Loucy (cell line): Measurements from ENCODE around the gene EPHB1.
A peak's percentile ranks its signal among the peaks of the same experiment; 100 is the strongest.

Experiments used
- H2AFZ ChIP-seq: fragments of 200-600 bp; sonication (generic); 2 replicates; pipeline ENCODE4 v1.6.0; 2016; ENCODE audit warnings: antibody characterized with exemption, mild to moderate bottlenecking, low read length, moderate library complexity
- H3F3A ChIP-seq: fragments of 200-600 bp; 2 replicates; pipeline ENCODE4 v1.6.0; 2016; ENCODE audit warnings: antibody characterized with exemption, low read depth, mild to moderate bottlenecking
- H3K27me3 ChIP-seq: fragments of 200-600 bp; sonication (generic); 2 replicates; pipeline ENCODE4 v1.6.1; 2014; ENCODE audit warnings: low read length, mild to moderate bottlenecking; ENCODE audit not compliant: insufficient read depth, poor library complexity, severe bottlenecking
- H3K36me3 ChIP-seq: fragments of 200-600 bp; sonication (generic); 2 replicates; pipeline ENCODE4 v1.6.1; 2016; ENCODE audit warnings: low read length; ENCODE audit not compliant: insufficient read depth
- H3K4me1 ChIP-seq: fragments of 200-600 bp; sonication (generic); 2 replicates; pipeline ENCODE4 v1.5.1; 2014; ENCODE audit warnings: low read length, mild to moderate bottlenecking; ENCODE audit not compliant: insufficient read depth, poor library complexity, severe bottlenecking
- H3K4me2 ChIP-seq: fragments of 200-600 bp; sonication (generic); 2 replicates; pipeline ENCODE4 v1.6.0; 2014; ENCODE audit warnings: antibody characterized with exemption, low read length, low read depth, mild to moderate bottlenecking; ENCODE audit not compliant: poor library complexity, severe bottlenecking
- H3K4me3 ChIP-seq: fragments of 200-600 bp; sonication (generic); 2 replicates; pipeline ENCODE4 v1.5.1; 2014; ENCODE audit warnings: low read length, mild to moderate bottlenecking, mixed read lengths; ENCODE audit not compliant: poor library complexity, severe bottlenecking
- H3K79me2 ChIP-seq: fragments of 200-600 bp; sonication (generic); 2 replicates; pipeline ENCODE4 v1.6.1; 2014; ENCODE audit warnings: low read length; ENCODE audit not compliant: insufficient read depth
- H3K9ac ChIP-seq: fragments of 200-600 bp; sonication (generic); 2 replicates; pipeline ENCODE4 v1.6.0; 2014; ENCODE audit warnings: mild to moderate bottlenecking, low read depth, low read length, moderate library complexity; ENCODE audit not compliant: poor library complexity, severe bottlenecking
- H3K9me2 ChIP-seq: fragments of 200-600 bp; sonication (generic); replicated peaks from 2 replicates; pipeline ENCODE4 v1.6.1; 2016; ENCODE audit warnings: low read depth, low read length, mixed read lengths
- H3K9me3 ChIP-seq: fragments of 200-600 bp; sonication (generic); 2 replicates; pipeline ENCODE4 v1.6.1; 2014; ENCODE audit warnings: mild to moderate bottlenecking, antibody characterized with exemption, low read length, low read depth; ENCODE audit not compliant: insufficient read depth
- H4K20me1 ChIP-seq: fragments of 200-600 bp; sonication (generic); 2 replicates; pipeline ENCODE4 v1.6.0; 2014; ENCODE audit warnings: antibody characterized with exemption, low read length, mild to moderate bottlenecking; ENCODE audit not compliant: insufficient read depth, poor library complexity, severe bottlenecking
- EZH2phosphoT487 ChIP-seq: fragments of 200-600 bp; IDR thresholded peaks from 2 replicates; pipeline ENCODE4 v1.6.1; 2018; ENCODE audit warnings: antibody characterized with exemption, mild to moderate bottlenecking, moderate library complexity, borderline replicate concordance
- TF ChIP-seq, protein P1 (sequence below): fragments of 200-600 bp; sonication (generic); conservative IDR thresholded peaks from 2 replicates; pipeline ENCODE4 v1.5.1; 2014; ENCODE audit warnings: mild to moderate bottlenecking, antibody characterized with exemption, low read length

EPHB1 gene

DNA sequence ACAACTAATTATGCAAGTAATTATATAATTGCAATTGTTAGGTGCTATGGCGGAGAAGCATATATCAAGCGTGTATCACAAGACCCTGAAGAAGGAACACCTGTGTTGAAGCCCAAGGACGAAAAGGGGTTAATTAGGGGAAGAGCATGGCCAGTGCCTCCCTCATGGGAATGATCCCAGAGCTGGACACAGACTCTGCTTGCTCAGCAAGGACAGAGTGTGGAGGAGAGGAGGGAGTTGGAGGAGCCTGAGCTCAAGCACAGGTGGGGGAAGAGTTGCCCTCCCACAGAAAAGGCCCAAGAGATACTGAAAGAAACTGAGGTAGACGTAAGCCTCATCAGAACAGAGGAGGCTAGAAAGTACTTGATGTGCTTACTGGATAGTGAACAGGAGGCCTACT lies 423.7 kb downstream of the EPHB1 start:
- Histone ChIP-seq H3K4me3 (no peak overlapping the region), H3K79me2 (no peaks in the 10 kb centered on the region), H3K36me3 (no peaks in the 10 kb centered on the region), H3F3A (no peaks in the 10 kb centered on the region), H3K4me2 (no peak overlapping the region), H3K9me3 (no peaks in the 10 kb centered on the region), H3K4me1 (no peaks in the 10 kb centered on the region), H3K9ac (no peak overlapping the region), H3K27me3 (no peaks in the 10 kb centered on the region), H3K9me2 (no peaks in the 10 kb centered on the region), H4K20me1 (no peaks in the 10 kb centered on the region), H2AFZ (no peak overlapping the region)
- TF ChIP-seq, protein P1, sequence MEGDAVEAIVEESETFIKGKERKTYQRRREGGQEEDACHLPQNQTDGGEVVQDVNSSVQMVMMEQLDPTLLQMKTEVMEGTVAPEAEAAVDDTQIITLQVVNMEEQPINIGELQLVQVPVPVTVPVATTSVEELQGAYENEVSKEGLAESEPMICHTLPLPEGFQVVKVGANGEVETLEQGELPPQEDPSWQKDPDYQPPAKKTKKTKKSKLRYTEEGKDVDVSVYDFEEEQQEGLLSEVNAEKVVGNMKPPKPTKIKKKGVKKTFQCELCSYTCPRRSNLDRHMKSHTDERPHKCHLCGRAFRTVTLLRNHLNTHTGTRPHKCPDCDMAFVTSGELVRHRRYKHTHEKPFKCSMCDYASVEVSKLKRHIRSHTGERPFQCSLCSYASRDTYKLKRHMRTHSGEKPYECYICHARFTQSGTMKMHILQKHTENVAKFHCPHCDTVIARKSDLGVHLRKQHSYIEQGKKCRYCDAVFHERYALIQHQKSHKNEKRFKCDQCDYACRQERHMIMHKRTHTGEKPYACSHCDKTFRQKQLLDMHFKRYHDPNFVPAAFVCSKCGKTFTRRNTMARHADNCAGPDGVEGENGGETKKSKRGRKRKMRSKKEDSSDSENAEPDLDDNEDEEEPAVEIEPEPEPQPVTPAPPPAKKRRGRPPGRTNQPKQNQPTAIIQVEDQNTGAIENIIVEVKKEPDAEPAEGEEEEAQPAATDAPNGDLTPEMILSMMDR = no peak
- TF ChIP-seq EZH2phosphoT487 = no peak

DNA sequence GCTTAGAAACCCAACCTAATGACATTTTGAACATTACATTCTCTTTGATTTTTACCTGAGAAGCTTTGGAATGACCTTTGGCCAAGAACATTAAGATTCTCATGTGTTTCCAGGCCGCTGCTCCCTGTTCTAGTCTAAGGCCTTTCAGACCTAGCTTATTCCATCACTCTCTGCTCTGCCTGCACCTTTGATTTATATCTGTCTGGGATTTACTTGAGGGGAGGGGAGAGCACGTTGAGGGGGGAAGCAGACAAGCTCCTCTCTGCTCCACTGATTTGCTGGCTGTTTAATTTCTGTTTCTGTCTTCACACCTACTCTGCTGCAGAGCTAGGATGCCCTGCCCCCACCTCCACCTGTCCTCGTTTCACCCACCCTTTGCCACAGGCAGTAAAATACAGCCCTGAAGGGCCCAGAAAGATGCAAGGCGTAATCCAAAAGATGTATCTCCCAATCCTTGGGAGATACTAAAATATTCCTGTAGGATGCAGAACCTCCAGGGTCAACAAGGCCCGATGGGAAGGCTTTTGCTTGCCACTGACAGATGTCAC lies 429.8 kb downstream of the EPHB1 start:
- Histone ChIP-seq H3K9me2 (no peaks in the 10 kb centered on the region), H3F3A (no peaks in the 10 kb centered on the region), H4K20me1 (no peaks in the 10 kb centered on the region), H2AFZ (no peak overlapping the region), H3K4me3 (no peak overlapping the region), H3K9me3 (no peaks in the 10 kb centered on the region), H3K4me1 (peaks cover 7% of the 10 kb centered on the region), H3K9ac (no peak overlapping the region), H3K4me2 (no peak overlapping the region), H3K36me3 (no peaks in the 10 kb centered on the region), H3K79me2 (no peaks in the 10 kb centered on the region), H3K27me3 (no peaks in the 10 kb centered on the region)
- no peak for TF ChIP-seq EZH2phosphoT487
- TF ChIP-seq, protein P1 = no peak

DNA sequence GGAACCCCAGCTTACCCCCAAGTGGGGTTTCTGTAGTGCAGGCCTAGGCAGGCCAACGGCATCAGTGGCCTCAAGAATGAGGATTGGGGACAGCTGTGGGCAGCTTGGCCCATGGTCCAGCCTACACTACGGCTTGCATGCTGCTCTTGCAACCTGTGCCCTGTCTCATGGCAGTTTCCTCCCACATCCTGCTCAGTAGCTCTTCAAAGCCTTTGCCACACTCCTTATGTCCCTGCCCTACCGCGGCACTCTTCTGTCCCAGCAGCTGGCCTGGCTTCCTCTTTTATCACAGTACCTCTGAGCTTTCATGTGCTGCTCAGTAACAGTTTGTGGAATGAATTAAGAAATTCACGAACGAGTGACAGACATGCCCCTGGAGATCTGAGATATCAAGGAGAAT lies 431.0 kb downstream of the EPHB1 start:
- no peaks in the 10 kb centered on the region for H3K9me2 ChIP-seq
- no peak overlapping the region for H3K9ac ChIP-seq
- TF ChIP-seq EZH2phosphoT487 = no peak
- TF ChIP-seq, protein P1 = no peak
- H3K4me1 ChIP-seq = peaks cover 7% of the 10 kb centered on the region
- no peak overlapping the region for H3K4me2 ChIP-seq
- H3K4me3 ChIP-seq = no peak overlapping the region
- H4K20me1 ChIP-seq = no peaks in the 10 kb centered on the region
- H3K27me3 ChIP-seq = no peaks in the 10 kb centered on the region
- H2AFZ ChIP-seq = peak overlapping the region; percentile 18; the same call in 1 of the 2 replicates
- no peaks in the 10 kb centered on the region for H3K79me2 ChIP-seq
- H3K36me3 ChIP-seq = no peaks in the 10 kb centered on the region
- H3K9me3 ChIP-seq = no peaks in the 10 kb centered on the region
- H3F3A ChIP-seq = no peaks in the 10 kb centered on the region
